Measurements from ENCODE around the gene DND1.
"Not testable (repeated sequence)": the region's sequence is repeated elsewhere in the genome, so short reads cannot be mapped to it uniquely, and the experiment has no call there.

Gene DND1

GRCh38 chr5:140630292-140631035 is 42.9 kb downstream of the DND1 start:
- Histone ChIP-seq H3K4me3 (ENCODE audit: low read depth, low read length) (no peak overlapping the region), H3K27me3 (ENCODE audit: control insufficient read depth, insufficient read depth, low read length) (peaks cover 41% of the 10 kb centered on the region), H3K4me1 (ENCODE audit: control insufficient read depth, insufficient read depth, low read length) (peaks cover 3% of the 10 kb centered on the region; the same call in 1 of the 2 replicates), H3K9me3 (ENCODE audit: control insufficient read depth, insufficient read depth, low read length) (peaks cover 10% of the 10 kb centered on the region), H3K36me3 (ENCODE audit: control insufficient read depth, insufficient read depth, low read length) (no peaks in the 10 kb centered on the region), H3K27ac (ENCODE audit: low read depth, low read length) (no peak overlapping the region), H3K9ac (ENCODE audit: low read depth, low read length) (no peak overlapping the region)

- Histone ChIP-seq H3K9me3 (ENCODE audit: control insufficient read depth, insufficient read depth, low read length) (peaks cover 10% of the 10 kb centered on the region), H3K36me3 (ENCODE audit: control insufficient read depth, insufficient read depth, low read length) (no peaks in the 10 kb centered on the region), H3K27ac (ENCODE audit: low read depth, low read length) (no peak overlapping the region), H3K4me1 (ENCODE audit: control insufficient read depth, insufficient read depth, low read length) (peaks cover 3% of the 10 kb centered on the region; the same call in 1 of the 2 replicates), H3K4me3 (ENCODE audit: low read depth, low read length) (no peak overlapping the region), H3K9ac (ENCODE audit: low read depth, low read length) (no peak overlapping the region), H3K27me3 (ENCODE audit: control insufficient read depth, insufficient read depth, low read length) (peaks cover 35% of the 10 kb centered on the region)
These were observed 44.7 kb downstream of the DND1 start for GRCh38 chr5:140628711-140629110.

DNA sequence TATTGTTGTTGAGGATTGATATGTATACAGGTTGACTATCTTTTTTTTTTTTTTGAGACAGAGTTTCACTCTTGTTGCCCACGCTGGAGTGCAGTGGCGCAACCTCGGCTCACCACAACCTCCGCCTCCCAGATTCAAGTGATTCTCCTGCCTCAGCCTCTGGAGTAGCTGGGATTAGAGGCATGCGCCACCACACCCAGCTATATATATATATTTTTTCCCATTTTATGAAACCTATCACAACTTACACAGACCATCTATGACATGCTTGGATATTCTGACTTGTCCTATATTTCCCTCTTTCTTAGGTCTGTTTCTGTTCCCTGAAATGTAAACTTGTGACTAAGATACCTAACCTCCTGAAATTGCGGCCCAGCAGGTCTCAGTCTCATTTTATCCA is 45.4 kb downstream of the DND1 start:
- H3K9me3 ChIP-seq (ENCODE audit: control insufficient read depth, insufficient read depth, low read length): peaks cover 10% of the 10 kb centered on the region
- no peak overlapping the region for H3K9ac ChIP-seq (ENCODE audit: low read depth, low read length)
- no peak overlapping the region for H3K27ac ChIP-seq (ENCODE audit: low read depth, low read length)
- H3K4me1 ChIP-seq (ENCODE audit: control insufficient read depth, insufficient read depth, low read length): no peaks in the 10 kb centered on the region; the same call in 1 of the 2 replicates
- H3K36me3 ChIP-seq (ENCODE audit: control insufficient read depth, insufficient read depth, low read length): no peaks in the 10 kb centered on the region
- H3K4me3 ChIP-seq (ENCODE audit: low read depth, low read length): no peak overlapping the region
- H3K27me3 ChIP-seq (ENCODE audit: control insufficient read depth, insufficient read depth, low read length): peaks cover 28% of the 10 kb centered on the region

GRCh38 chr5:140624886-140625285 is 48.5 kb downstream of the DND1 start:
- H3K4me1 ChIP-seq (ENCODE audit: control insufficient read depth, insufficient read depth, low read length); H3K4me3 ChIP-seq (ENCODE audit: low read depth, low read length); H3K27ac ChIP-seq (ENCODE audit: low read depth, low read length); H3K27me3 ChIP-seq (ENCODE audit: control insufficient read depth, insufficient read depth, low read length); H3K36me3 ChIP-seq (ENCODE audit: control insufficient read depth, insufficient read depth, low read length); H3K9ac ChIP-seq (ENCODE audit: low read depth, low read length): not testable (repeated sequence)
- H3K9me3 ChIP-seq (ENCODE audit: control insufficient read depth, insufficient read depth, low read length): peaks cover 10% of the 10 kb centered on the region

DNA sequence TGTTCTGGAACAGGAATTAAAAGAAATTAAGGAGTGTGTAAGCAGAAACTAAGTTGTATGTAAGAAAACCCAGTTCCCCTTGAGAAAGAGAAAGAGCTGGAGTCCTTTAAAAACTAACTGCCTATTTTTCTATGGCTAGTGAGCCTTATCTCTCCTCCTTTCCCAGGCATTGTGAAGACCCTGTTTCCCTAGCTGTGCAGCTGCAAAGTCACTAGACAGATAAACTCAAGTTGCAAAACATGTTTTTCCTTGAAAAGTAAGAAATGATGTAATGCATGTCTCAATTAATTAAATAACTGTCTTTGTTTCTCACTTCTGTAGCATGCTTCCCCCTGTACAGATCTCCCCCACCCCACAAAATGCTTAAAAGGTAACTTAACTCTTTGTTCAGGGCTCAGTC is 50.3 kb downstream of the DND1 start:
- H3K36me3 ChIP-seq (ENCODE audit: control insufficient read depth, insufficient read depth, low read length); H3K27ac ChIP-seq (ENCODE audit: low read depth, low read length); H3K4me3 ChIP-seq (ENCODE audit: low read depth, low read length); H3K4me1 ChIP-seq (ENCODE audit: control insufficient read depth, insufficient read depth, low read length); H3K9ac ChIP-seq (ENCODE audit: low read depth, low read length); H3K9me3 ChIP-seq (ENCODE audit: control insufficient read depth, insufficient read depth, low read length); H3K27me3 ChIP-seq (ENCODE audit: control insufficient read depth, insufficient read depth, low read length): not testable (repeated sequence)

- no peak overlapping the region for H3K27ac ChIP-seq (ENCODE audit: low read depth, low read length)
- H3K4me1 ChIP-seq (ENCODE audit: control insufficient read depth, insufficient read depth, low read length): no peaks in the 10 kb centered on the region
- H3K36me3 ChIP-seq (ENCODE audit: control insufficient read depth, insufficient read depth, low read length): no peaks in the 10 kb centered on the region
- H3K4me3 ChIP-seq (ENCODE audit: low read depth, low read length): no peak overlapping the region
- H3K9me3 ChIP-seq (ENCODE audit: control insufficient read depth, insufficient read depth, low read length): 0 out of 2 replicates have a peak, but pooled peaks cover 3% of the 10 kb centered on the region
- no peaks in the 10 kb centered on the region for H3K27me3 ChIP-seq (ENCODE audit: control insufficient read depth, insufficient read depth, low read length)
- no peak overlapping the region for H3K9ac ChIP-seq (ENCODE audit: low read depth, low read length)
These were observed 51.1 kb downstream of the DND1 start for GRCh38 chr5:140622301-140622700.
